ENCODE measurements around the gene IFI44.

GRCh38 chr1:78688697-78689096 lies 39.1 kb downstream of the IFI44 start:
- TF ChIP-seq CTCF (IDR thresholded peaks at IDR 0.05; ENCODE audit: low read length) (no peak), EZH2 (IDR thresholded peaks at IDR 0.05; ENCODE audit: borderline replicate concordance, low read length) (no peak)
